K562 (cell line): ENCODE results near the gene GJC2. TPM values are rescaled to one million over a fixed set of nuclear protein-coding genes. Genes with fewer than 3 reads are reported as not detected.

Experiments used
- CBFA2T3 ChIP-seq: fragments of 450-650 bp; IDR thresholded peaks from 2 replicates; pipeline ENCODE4 v1.6.1; 2017
- CXXC5 ChIP-seq: fragments of 250-450 bp; sonication (Bioruptor Pico); IDR thresholded peaks from 2 replicates; pipeline ENCODE4 v1.8.0; 2022; ENCODE audit warnings: inconsistent platforms, mild to moderate bottlenecking, moderate library complexity
- FOXA3 ChIP-seq, 2 experiments: fragments of 450-650 bp in 1 of 2; sonication (generic) in 1 of 2; formaldehyde crosslinking; IDR thresholded peaks in 1 of 2; conservative IDR thresholded peaks in 1 of 2; 2 replicates each; pipeline versions ENCODE4 v1.4.0 to v1.8.0; 2020 to 2022; ENCODE audit warnings: mild to moderate bottlenecking in 2 of 2, missing genetic modification reagents in 1 of 2
- HOXB6 ChIP-seq: fragments of 250-450 bp; sonication (Bioruptor Pico); IDR thresholded peaks from 2 replicates; pipeline ENCODE4 v1.5.1; 2022; ENCODE audit warnings: mild to moderate bottlenecking, borderline replicate concordance
- KHSRP ChIP-seq: fragments of 450-650 bp; IDR thresholded peaks from 2 replicates; pipeline ENCODE4 v1.6.1; 2017
- MXI1 ChIP-seq: IDR thresholded peaks from 2 replicates; pipeline ENCODE4 v1.6.1; 2011; ENCODE audit warnings: low read depth, mild to moderate bottlenecking, improper control_type of control experiment, low read length
- NR3C1 ChIP-seq: sonication (generic); formaldehyde crosslinking; IDR thresholded peaks from 2 replicates; pipeline ENCODE4 v1.8.1; 2022; ENCODE audit warnings: missing genetic modification reagents
- NRF1 ChIP-seq, 2 experiments: fragments of 450-650 bp; IDR thresholded peaks in 1 of 2; conservative IDR thresholded peaks in 1 of 2; 2 replicates each; pipeline ENCODE4 v1.6.1; 2014; ENCODE audit warnings: mild to moderate bottlenecking in 2 of 2
- RAD51 ChIP-seq: fragments of 450-650 bp; IDR thresholded peaks from 2 replicates; pipeline ENCODE4 v1.7.1; 2016; ENCODE audit warnings: low read depth, mild to moderate bottlenecking, borderline replicate concordance
- SMAD2 ChIP-seq: fragments of 150-350 bp; IDR thresholded peaks from 2 replicates; pipeline ENCODE4 v1.6.1; 2014; ENCODE audit warnings: low read depth, mild to moderate bottlenecking, low read length
- ZNF124 ChIP-seq: sonication (generic); formaldehyde crosslinking; IDR thresholded peaks from 2 replicates; pipeline ENCODE4 v1.8.1; 2022; ENCODE audit warnings: missing genetic modification reagents
- ZNF212 ChIP-seq: fragments of 450-650 bp; formaldehyde crosslinking; IDR thresholded peaks from 2 replicates; pipeline ENCODE4 v1.4.0; 2020; ENCODE audit warnings: mild to moderate bottlenecking
- ZNF586 ChIP-seq: fragments of 450-650 bp; formaldehyde crosslinking; conservative IDR thresholded peaks from 2 replicates; pipeline ENCODE4 v1.4.0; 2020; ENCODE audit warnings: mild to moderate bottlenecking, moderate library complexity
- polyA plus RNA-seq, 8 experiments: library from polyadenylated mRNA; depleted of rRNA in 4 of 8; stranded (reverse) in 5 of 8; unstranded in 3 of 8; fragments of >200 nt; fragmentation: Nextera tagmentation in 2 of 8; fragmentation: Illumina TruSeq in 1 of 8; extraction: Ambion mirVana in 2 of 8; extraction: Trizol in 1 of 8; gene quantifications; 2 replicates each; pipeline versions ENCODE4 v1.2.1 to v1.2.3, GENCODE V29; 2011 to 2014; ENCODE audit warnings: inconsistent platforms in 1 of 8, missing spikeins in 1 of 8
- total RNA-seq, 7 experiments: library from RNA; depleted of rRNA in 6 of 7; stranded (reverse); fragments of >200 nt in 6 of 7; fragmentation: Illumina TruSeq in 2 of 7; extraction: Trizol in 2 of 7; gene quantifications; 2 replicates each; pipeline versions ENCODE4 v1.2.1 to v1.2.3, GENCODE V29; 2011 to 2021; ENCODE audit warnings: low replicate concordance in 1 of 7
- TF ChIP-seq, protein P1 (sequence below): fragments of 250-450 bp; sonication (Bioruptor Pico); IDR thresholded peaks from 2 replicates; pipeline ENCODE4 v1.4.0; 2020
- TF ChIP-seq, protein P2 (sequence below): fragments of 450-650 bp; conservative IDR thresholded peaks from 2 replicates; pipeline ENCODE4 v1.6.1; 2016; ENCODE audit warnings: missing genetic modification characterization, low read depth, mild to moderate bottlenecking, missing compliant biosample characterization, moderate library complexity
- TF ChIP-seq, protein P3 (sequence below): fragments of 450-650 bp; IDR thresholded peaks from 2 replicates; pipeline ENCODE4 v1.6.1; 2016; ENCODE audit warnings: mild to moderate bottlenecking
- TF ChIP-seq, protein P4 (sequence below): fragments of 250-450 bp; sonication (Bioruptor Pico); IDR thresholded peaks from 2 replicates; pipeline ENCODE4 v1.8.0; 2021; ENCODE audit warnings: mild to moderate bottlenecking, moderate library complexity
- TF ChIP-seq, protein P5 (sequence below): fragments of 250-450 bp; sonication (Bioruptor Pico); IDR thresholded peaks from 2 replicates; pipeline ENCODE4 v1.5.0; 2021

GJC2 gene
- total and polyA plus RNA-seq, 9 of the 15 experiments (the other 6 are each of a cell fraction or from before 2014, with no cell fraction given), result 0.03 to 0.62 (median 0.11) TPM; not detected in 2

DNA sequence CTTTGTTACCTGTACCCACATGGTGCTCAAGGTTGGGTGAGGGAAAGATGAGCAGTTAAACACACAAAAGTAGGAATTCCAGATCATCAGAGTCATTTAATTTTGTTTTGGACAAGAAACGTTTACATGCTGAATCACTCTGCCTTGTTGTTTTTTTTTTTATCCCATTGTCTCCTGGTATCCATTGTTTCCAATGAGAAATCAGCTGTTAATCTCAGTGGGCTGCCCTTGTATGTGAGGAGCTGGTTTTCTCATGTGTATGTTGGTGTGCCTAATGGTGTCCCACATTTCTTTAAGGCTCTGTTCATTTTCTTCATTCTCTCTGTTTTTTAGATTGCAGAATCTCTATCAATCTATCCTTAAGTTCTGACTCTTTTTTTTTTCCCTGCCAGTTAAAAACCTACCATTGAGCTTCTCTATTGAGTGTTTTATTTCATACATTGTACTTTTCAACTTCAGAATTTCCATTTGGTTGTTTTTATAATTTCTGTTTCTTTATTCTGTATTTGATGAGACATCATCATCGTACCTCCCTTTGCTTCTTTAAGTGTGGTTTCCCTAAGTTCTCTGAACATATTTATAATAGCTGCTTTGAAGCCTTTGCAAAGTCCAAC lies 49.4 kb downstream of the GJC2 start (continued):
- TF ChIP-seq, protein P1, sequence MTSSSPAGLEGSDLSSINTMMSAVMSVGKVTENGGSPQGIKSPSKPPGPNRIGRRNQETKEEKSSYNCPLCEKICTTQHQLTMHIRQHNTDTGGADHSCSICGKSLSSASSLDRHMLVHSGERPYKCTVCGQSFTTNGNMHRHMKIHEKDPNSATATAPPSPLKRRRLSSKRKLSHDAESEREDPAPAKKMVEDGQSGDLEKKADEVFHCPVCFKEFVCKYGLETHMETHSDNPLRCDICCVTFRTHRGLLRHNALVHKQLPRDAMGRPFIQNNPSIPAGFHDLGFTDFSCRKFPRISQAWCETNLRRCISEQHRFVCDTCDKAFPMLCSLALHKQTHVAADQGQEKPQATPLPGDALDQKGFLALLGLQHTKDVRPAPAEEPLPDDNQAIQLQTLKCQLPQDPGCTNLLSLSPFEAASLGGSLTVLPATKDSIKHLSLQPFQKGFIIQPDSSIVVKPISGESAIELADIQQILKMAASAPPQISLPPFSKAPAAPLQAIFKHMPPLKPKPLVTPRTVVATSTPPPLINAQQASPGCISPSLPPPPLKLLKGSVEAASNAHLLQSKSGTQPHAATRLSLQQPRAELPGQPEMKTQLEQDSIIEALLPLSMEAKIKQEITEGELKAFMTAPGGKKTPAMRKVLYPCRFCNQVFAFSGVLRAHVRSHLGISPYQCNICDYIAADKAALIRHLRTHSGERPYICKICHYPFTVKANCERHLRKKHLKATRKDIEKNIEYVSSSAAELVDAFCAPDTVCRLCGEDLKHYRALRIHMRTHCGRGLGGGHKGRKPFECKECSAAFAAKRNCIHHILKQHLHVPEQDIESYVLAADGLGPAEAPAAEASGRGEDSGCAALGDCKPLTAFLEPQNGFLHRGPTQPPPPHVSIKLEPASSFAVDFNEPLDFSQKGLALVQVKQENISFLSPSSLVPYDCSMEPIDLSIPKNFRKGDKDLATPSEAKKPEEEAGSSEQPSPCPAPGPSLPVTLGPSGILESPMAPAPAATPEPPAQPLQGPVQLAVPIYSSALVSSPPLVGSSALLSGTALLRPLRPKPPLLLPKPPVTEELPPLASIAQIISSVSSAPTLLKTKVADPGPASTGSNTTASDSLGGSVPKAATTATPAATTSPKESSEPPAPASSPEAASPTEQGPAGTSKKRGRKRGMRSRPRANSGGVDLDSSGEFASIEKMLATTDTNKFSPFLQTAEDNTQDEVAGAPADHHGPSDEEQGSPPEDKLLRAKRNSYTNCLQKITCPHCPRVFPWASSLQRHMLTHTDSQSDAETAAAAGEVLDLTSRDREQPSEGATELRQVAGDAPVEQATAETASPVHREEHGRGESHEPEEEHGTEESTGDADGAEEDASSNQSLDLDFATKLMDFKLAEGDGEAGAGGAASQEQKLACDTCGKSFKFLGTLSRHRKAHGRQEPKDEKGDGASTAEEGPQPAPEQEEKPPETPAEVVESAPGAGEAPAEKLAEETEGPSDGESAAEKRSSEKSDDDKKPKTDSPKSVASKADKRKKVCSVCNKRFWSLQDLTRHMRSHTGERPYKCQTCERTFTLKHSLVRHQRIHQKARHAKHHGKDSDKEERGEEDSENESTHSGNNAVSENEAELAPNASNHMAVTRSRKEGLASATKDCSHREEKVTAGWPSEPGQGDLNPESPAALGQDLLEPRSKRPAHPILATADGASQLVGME (CRISPR knock-in tag), result no peak
- TF ChIP-seq HOXB6 (CRISPR knock-in tag), result no peak
- TF ChIP-seq NRF1 (conservative IDR thresholded peaks at IDR 0.05 in 1 of 2, IDR thresholded peaks at IDR 0.05 in 1 of 2), result no peak
- no peak for TF ChIP-seq FOXA3 (CRISPR knock-in tag; conservative IDR thresholded peaks at IDR 0.05 in 1 of 2, IDR thresholded peaks at IDR 0.05 in 1 of 2)
- TF ChIP-seq ZNF586 (CRISPR knock-in tag), result no peak
- TF ChIP-seq ZNF212 (CRISPR knock-in tag), result no peak
- TF ChIP-seq, protein P2, sequence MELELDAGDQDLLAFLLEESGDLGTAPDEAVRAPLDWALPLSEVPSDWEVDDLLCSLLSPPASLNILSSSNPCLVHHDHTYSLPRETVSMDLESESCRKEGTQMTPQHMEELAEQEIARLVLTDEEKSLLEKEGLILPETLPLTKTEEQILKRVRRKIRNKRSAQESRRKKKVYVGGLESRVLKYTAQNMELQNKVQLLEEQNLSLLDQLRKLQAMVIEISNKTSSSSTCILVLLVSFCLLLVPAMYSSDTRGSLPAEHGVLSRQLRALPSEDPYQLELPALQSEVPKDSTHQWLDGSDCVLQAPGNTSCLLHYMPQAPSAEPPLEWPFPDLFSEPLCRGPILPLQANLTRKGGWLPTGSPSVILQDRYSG (tag), result no peak
- no peak for TF ChIP-seq ZNF124
- no peak for TF ChIP-seq SMAD2
- TF ChIP-seq, protein P3, sequence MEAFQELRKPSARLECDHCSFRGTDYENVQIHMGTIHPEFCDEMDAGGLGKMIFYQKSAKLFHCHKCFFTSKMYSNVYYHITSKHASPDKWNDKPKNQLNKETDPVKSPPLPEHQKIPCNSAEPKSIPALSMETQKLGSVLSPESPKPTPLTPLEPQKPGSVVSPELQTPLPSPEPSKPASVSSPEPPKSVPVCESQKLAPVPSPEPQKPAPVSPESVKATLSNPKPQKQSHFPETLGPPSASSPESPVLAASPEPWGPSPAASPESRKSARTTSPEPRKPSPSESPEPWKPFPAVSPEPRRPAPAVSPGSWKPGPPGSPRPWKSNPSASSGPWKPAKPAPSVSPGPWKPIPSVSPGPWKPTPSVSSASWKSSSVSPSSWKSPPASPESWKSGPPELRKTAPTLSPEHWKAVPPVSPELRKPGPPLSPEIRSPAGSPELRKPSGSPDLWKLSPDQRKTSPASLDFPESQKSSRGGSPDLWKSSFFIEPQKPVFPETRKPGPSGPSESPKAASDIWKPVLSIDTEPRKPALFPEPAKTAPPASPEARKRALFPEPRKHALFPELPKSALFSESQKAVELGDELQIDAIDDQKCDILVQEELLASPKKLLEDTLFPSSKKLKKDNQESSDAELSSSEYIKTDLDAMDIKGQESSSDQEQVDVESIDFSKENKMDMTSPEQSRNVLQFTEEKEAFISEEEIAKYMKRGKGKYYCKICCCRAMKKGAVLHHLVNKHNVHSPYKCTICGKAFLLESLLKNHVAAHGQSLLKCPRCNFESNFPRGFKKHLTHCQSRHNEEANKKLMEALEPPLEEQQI, result 0 out of 2 replicates have a peak, but pooled peaks have one; percentile 22
- no peak for TF ChIP-seq KHSRP
- TF ChIP-seq, protein P4, sequence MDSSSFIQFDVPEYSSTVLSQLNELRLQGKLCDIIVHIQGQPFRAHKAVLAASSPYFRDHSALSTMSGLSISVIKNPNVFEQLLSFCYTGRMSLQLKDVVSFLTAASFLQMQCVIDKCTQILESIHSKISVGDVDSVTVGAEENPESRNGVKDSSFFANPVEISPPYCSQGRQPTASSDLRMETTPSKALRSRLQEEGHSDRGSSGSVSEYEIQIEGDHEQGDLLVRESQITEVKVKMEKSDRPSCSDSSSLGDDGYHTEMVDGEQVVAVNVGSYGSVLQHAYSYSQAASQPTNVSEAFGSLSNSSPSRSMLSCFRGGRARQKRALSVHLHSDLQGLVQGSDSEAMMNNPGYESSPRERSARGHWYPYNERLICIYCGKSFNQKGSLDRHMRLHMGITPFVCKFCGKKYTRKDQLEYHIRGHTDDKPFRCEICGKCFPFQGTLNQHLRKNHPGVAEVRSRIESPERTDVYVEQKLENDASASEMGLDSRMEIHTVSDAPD, result no peak
- no peak for TF ChIP-seq CXXC5
- no peak for TF ChIP-seq NR3C1
- no peak for TF ChIP-seq CBFA2T3
- TF ChIP-seq, protein P5, sequence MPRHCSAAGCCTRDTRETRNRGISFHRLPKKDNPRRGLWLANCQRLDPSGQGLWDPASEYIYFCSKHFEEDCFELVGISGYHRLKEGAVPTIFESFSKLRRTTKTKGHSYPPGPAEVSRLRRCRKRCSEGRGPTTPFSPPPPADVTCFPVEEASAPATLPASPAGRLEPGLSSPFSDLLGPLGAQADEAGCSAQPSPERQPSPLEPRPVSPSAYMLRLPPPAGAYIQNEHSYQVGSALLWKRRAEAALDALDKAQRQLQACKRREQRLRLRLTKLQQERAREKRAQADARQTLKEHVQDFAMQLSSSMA (CRISPR knock-in tag), result no peak
- TF ChIP-seq MXI1, result no peak
- TF ChIP-seq RAD51, result no peak; the same call in 1 of the 2 replicates
